A673 (cell line): ENCODE data around the gene TROAP. TPM values are rescaled to one million over a fixed set of nuclear protein-coding genes. Genes with fewer than 3 reads are reported as not detected.
"Not testable (repeated sequence)": the region's sequence is repeated elsewhere in the genome, so short reads cannot be mapped to it uniquely, and the experiment has no call there.

Source experiments
- BruUV-seq: library from RNA; stranded (reverse); fragments of 400-500 nt; replicated peaks from 2 replicates; lab custom pipeline; 2021; lab: Mats Ljungman, UMichigan
- CTCF ChIA-PET: fragments of 300-600 bp; sonication (Branson Sonifier 250); formaldehyde crosslinking; loops from one replicate; lab custom pipeline; 2022; ENCODE audit warnings: antibody characterized with exemption; lab: Charles Lee
- POLR2A ChIA-PET: fragments of 300-600 bp; sonication (Branson Sonifier 250); formaldehyde crosslinking; loops from one replicate; lab custom pipeline; 2022; ENCODE audit warnings: antibody characterized with exemption; ENCODE audit not compliant: low non-redundant PET; lab: Charles Lee
- DNase-seq: peaks from one replicate; pipeline ENCODE4 v3.0.0-alpha.2; 2015; ENCODE audit warnings: low spot score
- H3K27ac ChIP-seq: fragments of 200-600 bp; sonication (generic); 2 replicates; pipeline ENCODE4 v1.5.1; 2016; ENCODE audit warnings: mixed run types, low read depth, mild to moderate bottlenecking, mixed read lengths, antibody characterized with exemption, low read length; ENCODE audit not compliant: poor library complexity, severe bottlenecking
- H3K27me3 ChIP-seq: fragments of 200-600 bp; sonication (generic); replicated peaks from 2 replicates; pipeline ENCODE4 v1.6.1; 2017; ENCODE audit warnings: mixed run types, low read depth, mild to moderate bottlenecking, mixed read lengths, antibody characterized with exemption, low read length; ENCODE audit not compliant: insufficient read depth, poor library complexity
- H3K36me3 ChIP-seq: fragments of 200-600 bp; sonication (generic); 2 replicates; pipeline ENCODE4 v1.6.1; 2016; ENCODE audit warnings: mixed run types, mild to moderate bottlenecking, mixed read lengths, antibody characterized with exemption, low read length; ENCODE audit not compliant: insufficient read depth, poor library complexity, severe bottlenecking
- H3K4me1 ChIP-seq: fragments of 200-600 bp; sonication (generic); 2 replicates; pipeline ENCODE4 v1.6.1; 2017; ENCODE audit warnings: mixed run types, mild to moderate bottlenecking, mixed read lengths, antibody characterized with exemption, low read length; ENCODE audit not compliant: insufficient read depth, poor library complexity, severe bottlenecking
- H3K4me3 ChIP-seq: fragments of 200-600 bp; sonication (generic); 2 replicates; pipeline ENCODE4 v1.5.1; 2016; ENCODE audit warnings: low read depth, mixed run types, mild to moderate bottlenecking, mixed read lengths, low read length; ENCODE audit not compliant: poor library complexity, severe bottlenecking
- H3K9me3 ChIP-seq: fragments of 200-600 bp; sonication (generic); 2 replicates; pipeline ENCODE4 v1.6.1; 2016; ENCODE audit warnings: mixed run types, low read depth, mild to moderate bottlenecking, mixed read lengths, antibody characterized with exemption, low read length; ENCODE audit not compliant: poor library complexity, severe bottlenecking
- CTCF ChIP-seq: fragments of 300-800, 200-600 bp; sonication (generic); conservative IDR thresholded peaks from 2 replicates; pipeline ENCODE4 v1.5.1; 2017; ENCODE audit warnings: low read depth, mild to moderate bottlenecking, antibody characterized with exemption, low read length, moderate library complexity, mixed read lengths
- EZH2 ChIP-seq: fragments of 200-600 bp; sonication (generic); IDR thresholded peaks from 2 replicates; pipeline ENCODE4 v1.6.1; 2017; ENCODE audit warnings: borderline replicate concordance, low read depth, mild to moderate bottlenecking, mixed read lengths, antibody characterized with exemption, low read length; ENCODE audit not compliant: poor library complexity, severe bottlenecking
- intact Hi-C: fragments of 100-400 bp; cut with micrococcal nuclease; formaldehyde crosslinking; loops from one replicate; pipeline ENCODE4 v1.10.0; 2022; ENCODE audit not compliant: unreplicated experiment
- total RNA-seq: library from RNA; stranded (reverse); gene quantifications from 2 replicates; pipeline ENCODE4 v1.2.3, GENCODE V29; 2021

Gene TROAP
- total RNA-seq, 1 experiment from 2014 or later = 124 TPM

- Histone ChIP-seq H3K4me1 (peaks cover 5% of the 10 kb centered on the region), H3K27ac (no peak overlapping the region), H3K27me3 (no peaks in the 10 kb centered on the region), H3K4me3 (no peak overlapping the region), H3K9me3 (no peaks in the 10 kb centered on the region), H3K36me3 (peaks cover 26% of the 10 kb centered on the region)
- no peak for TF ChIP-seq EZH2
- no peak for TF ChIP-seq CTCF
- BruUV-seq = no TSS peak
- intact Hi-C loops = no loop called here
- ChIA-PET POLR2A (no interaction called here), CTCF (interaction anchor here (0.6 to 0.8 kb wide), 3 partner anchors 15 to 271 kb away, joined by 4 to 7 read pairs (median 5); no protein-coding TSS in a partner anchor)
- DNase-seq = no peak
Measured at GRCh38 chr12:49332891-49333371, 9.9 kb downstream of the TROAP start.

- H3K4me1 ChIP-seq, H3K27me3 ChIP-seq, intact Hi-C loops, POLR2A ChIA-PET, H3K4me3 ChIP-seq, DNase-seq, H3K27ac ChIP-seq, CTCF ChIA-PET, H3K9me3 ChIP-seq, BruUV-seq: not testable (repeated sequence)
- peaks cover 24% of the 10 kb centered on the region for H3K36me3 ChIP-seq
Measured at GRCh38 chr12:49333778-49334177, 10.7 kb downstream of the TROAP start.

- no peak overlapping the region for H3K27ac ChIP-seq
- DNase-seq = no peak
- H3K9me3 ChIP-seq = no peaks in the 10 kb centered on the region
- ChIA-PET POLR2A (no interaction called here), CTCF (no interaction called here)
- no peak for TF ChIP-seq EZH2
- BruUV-seq = no TSS peak
- no peak overlapping the region for H3K4me3 ChIP-seq
- intact Hi-C loops = no loop called here
- peaks cover 5% of the 10 kb centered on the region for H3K4me1 ChIP-seq
- no peaks in the 10 kb centered on the region for H3K27me3 ChIP-seq
- peaks cover 19% of the 10 kb centered on the region for H3K36me3 ChIP-seq
Measured at GRCh38 chr12:49334226-49334625, 11.2 kb downstream of the TROAP start.

GRCh38 chr12:49334681-49335080 lies 11.6 kb downstream of the TROAP start:
- Histone ChIP-seq H3K27me3 (no peaks in the 10 kb centered on the region), H3K27ac (no peak overlapping the region), H3K4me1 (peaks cover 10% of the 10 kb centered on the region), H3K36me3 (peaks cover 16% of the 10 kb centered on the region), H3K9me3 (no peaks in the 10 kb centered on the region), H3K4me3 (no peak overlapping the region)
- no peak for TF ChIP-seq EZH2
- TF ChIP-seq CTCF = no peak
- BruUV-seq = no TSS peak
- ChIA-PET CTCF (no interaction called here), POLR2A (no interaction called here)
- DNase-seq = no peak
- intact Hi-C loops = no loop called here
